ENCODE results near the gene PLGRKT. TPM values are rescaled to one million over a fixed set of nuclear protein-coding genes. Genes with fewer than 3 reads are reported as not detected.
A peak's percentile ranks its signal among the peaks of the same experiment; 100 is the strongest.
"Not testable (repeated sequence)": the region's sequence is repeated elsewhere in the genome, so short reads cannot be mapped to it uniquely, and the experiment has no call there.

Gene PLGRKT
- total RNA-seq, 2 donors from 2014 or later, result 19.8 to 27.6 TPM

- intact Hi-C loops (cut with DNase I), result no loop called here
- DNase-seq (ENCODE audit: low spot score), result no peak
Measured at GRCh38 chr9:5455181-5455580, 17.5 kb upstream of the PLGRKT start.

DNA sequence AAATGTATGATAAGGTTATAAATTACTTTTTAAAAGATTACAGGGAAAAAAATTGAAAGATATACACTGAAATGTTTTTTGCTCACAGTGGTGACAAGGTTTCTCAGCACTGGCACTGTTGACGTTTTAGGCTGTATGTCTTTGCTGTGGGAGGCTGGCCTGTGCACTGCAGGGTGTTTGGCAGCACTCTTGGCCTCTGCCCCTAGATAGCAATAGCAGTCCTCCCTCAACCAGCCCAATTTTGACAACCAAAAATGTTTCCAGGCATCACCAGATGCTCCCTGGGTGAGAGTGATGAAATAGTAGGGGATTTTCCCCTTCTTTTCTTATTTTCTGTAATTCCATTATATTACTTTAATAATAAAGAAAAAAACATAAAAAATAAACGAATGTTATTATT is 15.9 kb upstream of the PLGRKT start:
- intact Hi-C loops (cut with DNase I), result loop anchor here in 1 of 2 donors (5.0 kb wide), 1 partner anchor 134 kb away; no protein-coding TSS in a partner anchor
- DNase-seq (ENCODE audit: low spot score), result no peak

- intact Hi-C loops (cut with DNase I), result loop anchor here in 1 of 2 donors (5.0 kb wide), 1 partner anchor 134 kb away; no protein-coding TSS in a partner anchor
Measured at GRCh38 chr9:5453004-5453403, 15.3 kb upstream of the PLGRKT start.

DNA sequence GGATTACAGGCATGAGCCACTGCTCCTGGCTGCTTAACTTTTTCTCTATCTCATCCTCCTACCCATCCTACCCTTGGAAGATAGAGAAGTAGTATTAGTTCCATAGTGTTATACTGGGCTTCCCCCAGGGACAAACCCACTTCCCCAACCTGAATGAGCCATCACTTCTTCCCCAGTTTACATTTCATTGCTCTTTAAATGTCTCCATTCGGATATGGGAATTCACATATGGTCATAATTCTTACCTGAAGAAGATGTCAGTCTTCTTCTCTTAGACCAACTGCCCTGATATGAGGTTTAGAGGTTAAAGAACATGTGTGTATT is 14.5 kb upstream of the PLGRKT start:
- DNase-seq (ENCODE audit: low spot score), result no peak
- intact Hi-C loops (cut with DNase I), result loop anchor here in 1 of 2 donors (5.0 kb wide), 1 partner anchor 135 kb away; no protein-coding TSS in a partner anchor

More at GRCh38 chr9:5453004-5453403, 15.3 kb upstream of the PLGRKT start:
- no peak for DNase-seq (ENCODE audit: low spot score)

GRCh38 chr9:5450359-5451091 is 12.8 kb upstream of the PLGRKT start, which contains the start of gene CD274:
TSS of gene CD274 (plus strand) at chr9:5450542. CDS start at chr9:5456114, 5,572 bp downstream.
- intact Hi-C loops (cut with DNase I), result loop anchor here in 1 of 2 donors (5.0 kb wide), 1 partner anchor 137 kb away; no protein-coding TSS in a partner anchor
- peak; percentile 96 for DNase-seq (ENCODE audit: low spot score)

DNA sequence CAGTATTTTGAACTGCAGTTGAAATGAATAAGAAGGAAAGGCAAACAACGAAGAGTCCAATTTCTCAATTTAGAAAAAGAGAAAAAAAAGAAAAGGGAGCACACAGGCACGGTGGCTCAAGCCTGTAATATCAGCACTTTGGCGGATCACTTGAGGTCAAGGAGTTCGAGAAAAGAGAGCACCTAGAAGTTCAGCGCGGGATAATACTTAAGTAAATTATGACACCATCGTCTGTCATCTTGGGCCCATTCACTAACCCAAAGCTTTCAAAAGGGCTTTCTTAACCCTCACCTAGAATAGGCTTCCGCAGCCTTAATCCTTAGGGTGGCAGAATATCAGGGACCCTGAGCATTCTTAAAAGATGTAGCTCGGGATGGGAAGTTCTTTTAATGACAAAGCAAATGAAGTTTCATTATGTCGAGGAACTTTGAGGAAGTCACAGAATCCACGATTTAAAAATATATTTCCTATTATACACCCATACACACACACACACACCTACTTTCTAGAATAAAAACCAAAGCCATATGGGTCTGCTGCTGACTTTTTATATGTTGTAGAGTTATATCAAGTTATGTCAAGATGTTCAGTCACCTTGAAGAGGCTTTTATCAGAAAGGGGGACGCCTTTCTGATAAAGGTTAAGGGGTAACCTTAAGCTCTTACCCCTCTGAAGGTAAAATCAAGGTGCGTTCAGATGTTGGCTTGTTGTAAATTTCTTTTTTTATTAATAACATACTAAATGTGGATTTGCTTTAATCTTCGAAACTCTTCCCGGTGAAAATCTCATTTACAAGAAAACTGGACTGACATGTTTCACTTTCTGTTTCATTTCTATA is 12.0 kb upstream of the PLGRKT start:
- no peak for DNase-seq (ENCODE audit: low spot score)
- intact Hi-C loops (cut with DNase I), result loop anchor here in 1 of 2 donors (5.0 kb wide), 1 partner anchor 138 kb away; no protein-coding TSS in a partner anchor

DNA sequence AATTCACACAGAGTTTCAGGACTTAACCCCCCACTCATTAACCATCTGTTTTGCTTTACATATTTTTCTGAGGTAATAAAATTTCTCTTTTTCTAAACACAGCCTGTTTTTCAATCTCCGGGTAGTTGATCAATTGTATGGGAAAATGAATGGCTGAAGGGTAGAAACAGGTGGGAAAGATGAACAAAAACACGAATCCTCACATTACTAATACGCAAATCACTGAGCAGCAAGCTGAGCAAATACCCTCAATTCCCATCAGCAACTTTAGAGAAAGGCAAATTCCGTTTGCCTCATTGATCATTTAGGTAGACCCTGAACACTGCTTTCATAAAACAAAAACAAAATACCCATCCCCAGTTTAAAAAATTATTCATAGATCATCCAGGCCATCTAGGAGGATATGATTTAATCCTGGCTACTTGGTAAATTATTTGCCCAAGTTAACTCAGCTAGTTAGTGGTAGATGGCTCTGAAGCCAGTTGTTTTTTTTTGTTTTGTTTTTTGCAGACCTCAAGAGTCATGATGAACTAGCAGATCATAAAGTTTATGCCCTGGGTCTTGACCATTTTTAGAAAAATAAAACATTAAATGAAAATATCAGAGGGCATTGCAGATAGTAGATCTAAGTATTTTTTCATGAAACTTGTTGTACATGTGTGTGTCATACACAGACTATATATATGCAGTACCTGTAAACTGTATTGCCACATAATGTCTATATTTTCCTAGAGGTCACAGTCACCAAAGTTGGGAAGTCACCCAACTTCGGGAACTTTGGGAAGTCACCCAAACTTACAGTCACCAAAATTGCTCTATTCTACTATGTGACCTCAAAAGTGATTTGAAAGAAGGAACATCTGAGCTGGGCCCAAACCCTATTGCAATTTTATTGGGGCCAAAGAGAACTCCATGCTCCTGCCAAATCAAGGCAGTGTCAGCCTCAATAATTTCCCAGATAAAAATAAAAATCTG is 11.0 kb upstream of the PLGRKT start:
- DNase-seq (ENCODE audit: low spot score), result no peak
- intact Hi-C loops (cut with DNase I), result no loop called here

DNA sequence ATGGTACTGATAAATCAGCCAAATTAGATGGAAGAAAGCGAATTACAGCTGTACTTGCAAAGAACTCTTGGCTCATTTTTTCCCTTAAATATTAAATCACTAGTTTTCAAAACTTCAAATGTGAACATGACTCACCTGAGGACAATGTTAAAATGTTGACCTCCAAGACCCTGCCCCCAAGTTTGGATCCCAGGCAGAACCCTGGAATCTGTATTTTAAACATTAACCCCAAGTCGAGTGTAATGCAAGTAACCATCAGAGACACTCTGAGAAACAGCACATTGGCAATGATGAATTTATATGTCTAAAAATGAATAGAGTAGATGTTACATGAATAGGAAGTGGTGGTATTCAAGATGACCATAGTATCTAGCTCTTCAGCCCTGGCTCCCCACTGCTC is 10.3 kb upstream of the PLGRKT start:
- intact Hi-C loops (cut with DNase I), result no loop called here
- no peak for DNase-seq (ENCODE audit: low spot score)

DNA sequence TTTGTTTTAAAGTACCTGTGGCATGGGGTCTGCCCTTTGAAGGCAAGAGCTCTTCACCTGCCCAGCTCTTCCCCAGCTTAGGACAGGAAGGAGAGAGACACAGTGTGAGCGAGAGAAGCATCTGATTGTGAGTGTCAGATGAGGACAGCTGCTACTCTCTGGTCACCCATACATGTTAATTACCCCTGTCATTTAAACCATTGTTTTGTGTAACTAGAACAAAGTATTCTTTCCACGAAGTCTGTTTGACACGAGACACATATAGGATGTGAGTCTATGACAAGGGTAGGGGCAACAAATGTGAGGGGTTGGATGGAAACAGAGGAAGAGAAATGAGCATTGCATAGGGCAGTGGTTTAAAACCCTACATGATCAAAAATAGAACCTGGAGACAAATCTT is 9.6 kb upstream of the PLGRKT start:
- intact Hi-C loops (cut with DNase I), result no loop called here

GRCh38 chr9:5446451-5447236 is 8.9 kb upstream of the PLGRKT start:
- no peak for DNase-seq (ENCODE audit: low spot score)
- intact Hi-C loops (cut with DNase I), result no loop called here

More for the DNA sequence above, 9.6 kb upstream of the PLGRKT start:
- DNase-seq (ENCODE audit: low spot score), result no peak

- intact Hi-C loops (cut with DNase I), result no loop called here
- DNase-seq (ENCODE audit: low spot score), result no peak
Measured at GRCh38 chr9:5445886-5446285, 8.2 kb upstream of the PLGRKT start.

DNA sequence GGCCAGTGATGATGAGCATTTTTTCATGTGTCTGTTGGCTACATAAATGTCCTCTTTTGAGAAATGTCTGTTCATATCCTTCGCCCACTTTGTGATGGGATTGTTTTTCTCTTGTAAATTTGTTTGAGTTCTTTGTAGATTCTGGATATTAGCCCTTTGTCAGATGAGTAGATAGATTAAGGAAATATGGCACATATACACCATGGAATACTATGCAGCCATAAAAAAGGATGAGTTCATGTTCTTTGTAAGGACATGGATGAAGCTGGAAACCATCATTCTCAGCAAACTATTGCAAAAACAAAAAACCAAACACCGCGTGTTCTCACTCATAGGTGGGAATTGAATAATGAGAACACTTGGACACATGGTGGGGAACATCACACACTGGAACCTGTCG is 7.4 kb upstream of the PLGRKT start:
- intact Hi-C loops (cut with DNase I); DNase-seq (ENCODE audit: low spot score): not testable (repeated sequence)

- no peak for DNase-seq (ENCODE audit: low spot score)
- intact Hi-C loops (cut with DNase I), result no loop called here
Measured at GRCh38 chr9:5443850-5444249, 6.1 kb upstream of the PLGRKT start.

DNA sequence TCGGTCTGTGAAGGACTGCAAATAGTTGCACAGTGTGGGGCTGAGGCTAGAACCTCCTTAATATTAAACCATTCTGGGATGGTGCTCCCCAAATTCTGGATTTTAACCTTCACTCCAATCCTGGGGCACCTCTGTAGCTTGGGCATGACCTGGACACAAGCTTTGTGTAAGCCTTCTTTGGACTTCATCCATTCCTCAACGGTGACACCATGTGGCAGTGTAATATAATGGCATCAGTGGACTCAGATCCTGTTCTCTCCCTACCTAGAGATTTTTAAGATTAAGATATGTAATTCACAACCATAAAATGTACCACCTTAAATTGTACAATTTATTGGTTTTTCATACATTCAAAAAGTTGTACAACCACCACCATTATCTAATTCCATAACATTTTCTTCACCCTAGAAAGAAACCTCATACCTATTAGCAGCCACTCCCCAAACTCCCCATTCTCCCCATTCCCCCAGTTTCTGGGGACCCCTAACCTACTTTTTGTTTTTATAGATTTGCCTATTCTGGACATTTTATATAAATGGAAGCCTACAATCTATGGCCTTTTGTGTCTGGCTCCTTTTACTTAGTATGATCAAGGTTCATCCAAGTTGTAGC is 4.8 kb upstream of the PLGRKT start:
- intact Hi-C loops (cut with DNase I), result no loop called here

DNA sequence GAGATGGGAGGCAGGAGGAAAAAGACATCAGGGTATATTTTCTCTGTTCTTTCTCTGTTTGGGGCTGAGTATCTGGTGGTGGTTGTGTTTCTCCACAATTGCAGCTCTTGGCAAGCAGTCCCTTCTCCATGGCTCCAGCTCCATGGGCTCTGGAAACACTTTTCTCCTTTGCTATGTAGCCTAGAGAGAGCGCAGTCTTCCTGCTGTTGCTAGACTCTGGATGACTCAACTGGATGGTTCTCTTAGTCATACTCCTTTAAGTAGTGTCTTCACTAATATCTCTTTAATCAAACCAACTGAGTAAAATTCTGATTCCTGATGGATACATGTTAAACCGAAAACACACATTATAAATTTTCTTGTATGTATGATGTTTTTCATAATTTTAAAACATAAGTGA is 3.3 kb upstream of the PLGRKT start:
- intact Hi-C loops (cut with DNase I), result no loop called here
- no peak for DNase-seq (ENCODE audit: low spot score)

More for the DNA sequence above, 4.8 kb upstream of the PLGRKT start:
- no peak for DNase-seq (ENCODE audit: low spot score)

- DNase-seq (ENCODE audit: low spot score), result no peak
- intact Hi-C loops (cut with DNase I), result no loop called here
Measured at GRCh38 chr9:5440426-5440825, 2.7 kb upstream of the PLGRKT start.

DNA sequence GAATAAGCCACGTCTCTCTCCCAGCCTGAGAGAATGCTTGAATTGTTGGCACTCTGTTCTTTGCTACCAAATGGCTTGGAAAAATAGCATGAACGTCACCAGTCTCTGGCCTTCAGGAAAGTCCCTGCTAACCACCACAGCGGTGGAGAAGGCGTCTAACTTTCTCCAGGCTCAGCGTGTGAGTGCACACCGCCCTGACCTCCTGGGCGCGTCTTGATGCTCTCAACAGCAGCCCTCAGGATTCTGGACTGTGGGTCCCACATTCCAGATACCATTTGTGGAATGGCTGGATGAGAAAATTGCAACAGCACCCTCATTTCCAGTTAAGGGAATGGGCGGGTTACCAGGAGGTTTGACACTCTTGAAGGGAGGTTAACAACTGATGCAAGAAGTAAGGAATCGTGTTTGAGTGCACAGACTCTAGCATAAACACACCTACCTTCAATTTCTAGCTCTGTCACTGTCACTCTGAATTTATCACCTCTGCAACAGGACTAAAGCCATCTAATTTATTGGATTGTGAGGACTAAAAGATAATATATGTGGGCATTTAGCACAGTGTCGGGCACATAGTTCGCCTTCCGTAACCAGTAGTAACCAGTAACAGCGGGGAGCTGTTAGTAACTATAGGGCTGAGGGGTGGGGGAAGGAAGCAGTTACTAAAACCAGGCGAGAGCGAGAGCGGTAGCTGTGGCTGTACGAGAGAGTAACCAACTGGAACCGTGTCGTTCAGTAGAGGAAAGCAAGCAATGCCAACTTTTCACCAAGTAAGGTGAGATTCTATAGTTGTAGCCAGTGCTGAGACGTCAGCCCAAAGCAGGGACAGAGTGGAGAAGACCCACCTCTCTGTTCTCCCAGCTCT is 807 bp upstream of the PLGRKT start:
- peak; percentile 81 for DNase-seq (ENCODE audit: low spot score)

More for the DNA sequence above, 807 bp upstream of the PLGRKT start:
- intact Hi-C loops (cut with DNase I), result loop anchor here (10.0 kb wide), 2 partner anchors 156 to 674 kb away; no protein-coding TSS in a partner anchor

All from posterior vena cava (tissue), 2 donors.